C4-2B (cell line): ENCODE data around the gene SRPX2.

Experiments used
- H3K27ac ChIP-seq: fragments of 450-650 bp; 2 replicates; pipeline ENCODE4 v1.5.1; 2017
- ZFX ChIP-seq: fragments of 450-650 bp; IDR thresholded peaks from 2 replicates; pipeline ENCODE4 v1.6.1; 2017
- TF ChIP-seq, protein P1 (sequence below): fragments of 450-650 bp; conservative IDR thresholded peaks from 2 replicates; pipeline ENCODE4 v1.5.1; 2017; ENCODE audit warnings: mild to moderate bottlenecking

The SRPX2 gene

GRCh38 chrX:100649550-100650356 is 5.8 kb downstream of the SRPX2 start:
- H3K27ac ChIP-seq, result no peak overlapping the region
- TF ChIP-seq ZFX, result no peak
- TF ChIP-seq, protein P1, sequence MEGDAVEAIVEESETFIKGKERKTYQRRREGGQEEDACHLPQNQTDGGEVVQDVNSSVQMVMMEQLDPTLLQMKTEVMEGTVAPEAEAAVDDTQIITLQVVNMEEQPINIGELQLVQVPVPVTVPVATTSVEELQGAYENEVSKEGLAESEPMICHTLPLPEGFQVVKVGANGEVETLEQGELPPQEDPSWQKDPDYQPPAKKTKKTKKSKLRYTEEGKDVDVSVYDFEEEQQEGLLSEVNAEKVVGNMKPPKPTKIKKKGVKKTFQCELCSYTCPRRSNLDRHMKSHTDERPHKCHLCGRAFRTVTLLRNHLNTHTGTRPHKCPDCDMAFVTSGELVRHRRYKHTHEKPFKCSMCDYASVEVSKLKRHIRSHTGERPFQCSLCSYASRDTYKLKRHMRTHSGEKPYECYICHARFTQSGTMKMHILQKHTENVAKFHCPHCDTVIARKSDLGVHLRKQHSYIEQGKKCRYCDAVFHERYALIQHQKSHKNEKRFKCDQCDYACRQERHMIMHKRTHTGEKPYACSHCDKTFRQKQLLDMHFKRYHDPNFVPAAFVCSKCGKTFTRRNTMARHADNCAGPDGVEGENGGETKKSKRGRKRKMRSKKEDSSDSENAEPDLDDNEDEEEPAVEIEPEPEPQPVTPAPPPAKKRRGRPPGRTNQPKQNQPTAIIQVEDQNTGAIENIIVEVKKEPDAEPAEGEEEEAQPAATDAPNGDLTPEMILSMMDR, result no peak

- H3K27ac ChIP-seq, result no peak overlapping the region
- TF ChIP-seq ZFX, result no peak
- TF ChIP-seq, protein P1, result no peak
These were observed 6.8 kb downstream of the SRPX2 start for GRCh38 chrX:100650841-100651240.

- no peak for TF ChIP-seq ZFX
- TF ChIP-seq, protein P1, result no peak
These were observed 8.3 kb downstream of the SRPX2 start for GRCh38 chrX:100652266-100652665.

GRCh38 chrX:100654261-100654660 is 10.3 kb downstream of the SRPX2 start:
- no peak overlapping the region for H3K27ac ChIP-seq
- TF ChIP-seq, protein P1, result peak; percentile 38
- TF ChIP-seq ZFX, result no peak

More at GRCh38 chrX:100652266-100652665, 8.3 kb downstream of the SRPX2 start:
- H3K27ac ChIP-seq, result no peak overlapping the region

- peak overlapping the region; percentile 91; the same call in 1 of the 2 replicates for H3K27ac ChIP-seq
- TF ChIP-seq, protein P1, result no peak
- no peak for TF ChIP-seq ZFX
These were observed 15.0 kb downstream of the SRPX2 start for GRCh38 chrX:100658941-100659381.

- H3K27ac ChIP-seq, result peak overlapping the region; percentile 91
- no peak for TF ChIP-seq ZFX
- TF ChIP-seq, protein P1, result peak; percentile 14
These were observed 15.6 kb downstream of the SRPX2 start for GRCh38 chrX:100659431-100660137.

- peak overlapping the region; percentile 41; the same call in 1 of the 2 replicates for H3K27ac ChIP-seq
- TF ChIP-seq ZFX, result no peak
- TF ChIP-seq, protein P1, result no peak
These were observed 18.2 kb downstream of the SRPX2 start for GRCh38 chrX:100662170-100662569.
